Smooth muscle cell of the brain vasculature (primary cell): ENCODE data around the gene ICA1.
"Not testable (repeated sequence)": the region's sequence is repeated elsewhere in the genome, so short reads cannot be mapped to it uniquely, and the experiment has no call there.

Experiments
- DNase-seq: peaks from one replicate; pipeline ENCODE4 v3.0.0-alpha.2; 2012; ENCODE audit warnings: low read depth, low spot score

The ICA1 gene

GRCh38 chr7:8261711-8262695, at the start of gene ICA1:
ICA1 (minus strand) TSS chr7:8262167; CDS start chr7:8235926, 26,241 bp downstream.
- no peak for DNase-seq

GRCh38 chr7:8310876-8311275, 48.9 kb upstream of the ICA1 start:
- no peak for DNase-seq

GRCh38 chr7:8305625-8306388, 43.8 kb upstream of the ICA1 start:
- DNase-seq = no peak

GRCh38 chr7:8305104-8305503, 43.1 kb upstream of the ICA1 start:
- DNase-seq = no peak

GRCh38 chr7:8303904-8304528, 42.0 kb upstream of the ICA1 start:
- no peak for DNase-seq

- not testable (repeated sequence) for DNase-seq
Observed at GRCh38 chr7:8297023-8297422, 35.1 kb upstream of the ICA1 start.

GRCh38 chr7:8296362-8296659, 34.3 kb upstream of the ICA1 start:
- no peak for DNase-seq

GRCh38 chr7:8295638-8296361, 33.8 kb upstream of the ICA1 start:
- peak; percentile 54 for DNase-seq

GRCh38 chr7:8291397-8292141, 29.6 kb upstream of the ICA1 start:
- DNase-seq = no peak

GRCh38 chr7:8290645-8291308, 28.8 kb upstream of the ICA1 start:
- no peak for DNase-seq

GRCh38 chr7:8286118-8286517, 24.2 kb upstream of the ICA1 start:
- DNase-seq = no peak

- DNase-seq = no peak
Observed at GRCh38 chr7:8285155-8285554, 23.2 kb upstream of the ICA1 start.

GRCh38 chr7:8284606-8285005, 22.6 kb upstream of the ICA1 start:
- no peak for DNase-seq

GRCh38 chr7:8283968-8284367, 22.0 kb upstream of the ICA1 start:
- DNase-seq = no peak

GRCh38 chr7:8282871-8283270, 20.9 kb upstream of the ICA1 start:
- no peak for DNase-seq

GRCh38 chr7:8282162-8282561, 20.2 kb upstream of the ICA1 start:
- no peak for DNase-seq

- DNase-seq = no peak
Observed at GRCh38 chr7:8278183-8278582, 16.2 kb upstream of the ICA1 start.

- DNase-seq = no peak
Observed at GRCh38 chr7:8277394-8277982, 15.5 kb upstream of the ICA1 start.

GRCh38 chr7:8274589-8274988, 12.6 kb upstream of the ICA1 start:
- DNase-seq = no peak

GRCh38 chr7:8271960-8272359, 10.0 kb upstream of the ICA1 start:
- DNase-seq = no peak
